RKO (cell line): ENCODE measurements around the gene SUSD5.
A peak's percentile ranks its signal among the peaks of the same experiment; 100 is the strongest.
"Not testable (repeated sequence)": the region's sequence is repeated elsewhere in the genome, so short reads cannot be mapped to it uniquely, and the experiment has no call there.

Experiments
- DNase-seq: peaks from one replicate; pipeline ENCODE4 v3.0.0-alpha.2; 2016; ENCODE audit warnings: low spot score

The SUSD5 gene

DNA sequence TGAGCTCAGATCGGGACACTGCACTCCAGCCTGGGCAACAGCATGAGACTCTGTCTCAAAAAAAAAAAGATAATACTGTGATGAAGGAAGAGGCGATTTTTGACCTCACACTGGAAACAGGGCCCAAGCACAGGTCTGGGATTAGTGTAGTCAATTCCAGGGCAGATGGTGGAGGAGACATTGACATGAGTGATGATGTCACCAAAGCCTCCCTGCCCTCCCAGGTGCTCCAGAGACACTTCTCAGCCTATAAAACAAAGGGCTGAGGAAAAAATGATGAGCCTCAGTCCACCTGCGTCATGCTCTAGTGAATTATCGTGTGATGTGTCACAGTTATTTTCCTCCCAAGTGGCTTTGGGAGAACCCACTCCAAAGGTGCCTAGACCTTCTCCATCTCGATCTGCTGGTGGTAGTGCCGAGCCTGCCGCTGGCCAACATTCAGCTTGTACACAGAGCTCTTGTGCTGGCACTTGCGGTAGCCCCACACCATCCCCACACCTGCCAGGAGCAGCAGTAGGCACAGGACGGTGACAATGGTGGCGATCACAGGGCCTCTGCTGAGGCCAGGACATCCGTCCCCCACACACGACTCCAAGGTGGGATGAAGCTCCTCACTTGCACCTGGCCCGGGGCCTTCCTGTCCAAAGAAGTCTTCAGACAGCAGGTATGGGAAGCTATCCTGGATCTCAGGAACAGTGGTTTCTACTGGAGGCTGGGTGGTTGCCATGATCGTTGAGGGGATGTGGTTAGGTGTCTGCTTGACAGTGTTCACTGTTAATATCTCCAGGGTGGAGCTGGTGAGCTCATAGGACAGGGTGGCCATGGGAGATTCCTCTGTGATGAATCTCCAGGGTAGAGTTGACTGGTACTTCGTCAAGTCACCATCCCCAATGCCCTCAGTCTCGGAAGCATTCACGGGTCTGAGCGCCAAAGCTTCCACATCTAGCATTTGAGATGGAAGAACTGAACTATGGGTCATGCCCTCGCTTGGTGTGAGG, 65.9 kb downstream of the SUSD5 start:
- DNase-seq, result no peak

DNA sequence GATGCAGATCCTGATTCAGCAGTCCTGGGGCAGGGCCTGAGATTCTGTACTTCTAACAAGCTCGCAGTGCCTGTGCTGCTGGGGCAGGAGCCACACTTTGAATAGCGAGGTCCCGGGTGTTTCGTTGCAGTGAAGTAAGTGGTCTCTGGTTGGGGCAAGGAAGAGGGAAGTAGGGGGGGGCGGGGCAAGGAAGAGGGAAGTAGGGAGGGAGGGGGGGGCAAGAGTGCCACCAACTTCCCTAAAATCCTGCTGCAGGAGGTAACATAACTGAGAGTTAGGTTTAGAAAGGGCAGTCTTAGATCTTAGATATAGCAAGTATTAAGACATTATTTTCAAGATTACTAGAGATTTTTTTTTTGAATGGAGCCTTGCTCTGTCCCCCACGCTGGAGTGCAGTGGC, 69.3 kb downstream of the SUSD5 start:
- DNase-seq, result no peak

DNA sequence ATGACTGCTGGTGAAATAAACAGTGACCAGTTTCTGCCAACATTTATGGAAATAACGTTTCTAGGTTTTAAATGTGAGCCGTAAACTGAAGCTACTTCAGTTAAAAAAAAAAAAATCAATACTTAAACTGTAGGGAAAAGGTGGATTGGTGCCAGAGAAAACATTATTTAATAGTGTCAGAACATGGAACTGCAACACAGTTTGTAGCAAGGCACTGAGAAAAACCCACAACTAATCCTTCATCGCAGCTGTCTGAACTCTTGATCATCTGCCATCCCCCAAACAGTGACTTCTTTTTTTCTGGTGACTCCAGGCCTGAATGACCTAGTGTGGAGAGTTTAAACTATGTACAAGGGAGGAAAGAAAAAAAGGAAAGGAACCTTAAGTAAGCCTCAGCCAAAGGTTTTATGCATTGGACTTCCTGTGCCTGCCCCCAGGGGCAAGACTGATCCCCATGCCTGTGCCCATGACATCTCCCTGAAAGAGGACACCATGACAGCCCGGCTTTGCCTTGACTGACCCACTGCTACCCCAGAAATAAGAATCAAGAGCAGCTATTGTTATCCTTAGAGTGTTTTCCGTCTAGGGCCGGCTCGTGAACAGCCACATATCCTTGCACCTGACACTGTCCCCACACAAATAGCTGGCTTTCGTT, 71.7 kb downstream of the SUSD5 start:
- DNase-seq, result no peak

DNA sequence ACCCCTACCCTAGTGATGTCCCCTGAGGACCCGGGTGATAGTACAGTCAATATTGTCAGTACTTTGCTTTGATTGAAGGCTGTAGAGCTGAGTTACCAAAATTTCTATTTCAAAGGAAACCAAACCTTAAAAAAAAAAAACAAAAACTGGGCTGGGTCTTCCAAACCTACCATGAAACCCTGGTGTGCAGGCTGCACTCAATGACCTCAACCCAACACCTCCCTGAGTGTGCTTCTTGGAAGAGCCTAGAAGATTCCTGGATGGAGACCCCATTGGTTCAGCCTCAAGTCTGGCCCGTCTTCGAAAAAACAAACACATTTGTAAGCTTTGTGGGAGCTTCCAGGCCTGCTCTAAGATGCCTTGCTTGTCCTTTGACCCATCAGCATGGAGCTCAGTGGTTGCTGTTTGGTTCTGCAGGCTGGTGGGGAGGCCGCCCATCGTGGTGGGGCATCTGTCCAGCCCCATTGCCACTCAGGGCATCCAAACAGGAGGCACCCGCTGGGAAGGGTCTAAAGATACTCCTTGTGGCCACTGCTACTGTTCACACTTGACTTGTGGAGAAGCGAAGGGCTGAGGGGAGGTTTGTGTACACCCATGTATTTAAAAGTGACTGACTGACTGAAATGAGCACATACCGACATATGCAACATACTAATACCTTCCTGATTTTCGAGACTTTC, 72.6 kb downstream of the SUSD5 start:
- no peak for DNase-seq

DNA sequence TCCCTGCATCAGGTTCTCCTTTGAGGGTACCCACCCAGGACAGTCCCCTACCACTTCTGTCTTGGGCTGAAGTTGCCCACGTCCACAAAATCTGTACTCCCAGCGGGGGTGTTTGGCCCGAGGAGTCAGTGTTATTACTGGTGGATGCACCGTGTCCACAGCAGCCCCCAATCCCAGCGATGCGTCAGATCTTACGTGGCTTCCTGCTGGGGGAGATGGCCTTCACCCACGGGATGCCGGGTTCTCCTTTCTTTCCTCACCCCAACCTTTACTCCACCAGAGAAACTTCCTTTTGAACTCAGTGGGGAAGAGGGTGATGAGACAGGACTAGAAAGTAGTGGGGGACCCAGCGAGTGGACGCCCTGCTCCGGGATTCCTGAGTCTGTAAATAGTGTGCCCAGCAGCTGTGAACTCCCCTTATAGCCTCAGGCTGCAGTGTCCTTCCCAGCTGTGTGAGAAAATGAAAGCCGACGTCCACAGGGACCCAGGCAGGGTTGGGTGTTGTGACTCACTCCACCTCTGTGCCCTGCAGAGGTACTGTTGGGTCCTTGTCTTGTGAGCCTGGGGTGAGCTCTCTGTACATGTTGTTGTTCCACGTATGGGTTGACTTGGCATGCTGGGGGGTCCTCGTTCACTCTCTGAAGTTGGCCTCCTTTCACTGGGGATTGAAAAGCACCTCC, 73.2 kb downstream of the SUSD5 start:
- DNase-seq, result no peak

DNA sequence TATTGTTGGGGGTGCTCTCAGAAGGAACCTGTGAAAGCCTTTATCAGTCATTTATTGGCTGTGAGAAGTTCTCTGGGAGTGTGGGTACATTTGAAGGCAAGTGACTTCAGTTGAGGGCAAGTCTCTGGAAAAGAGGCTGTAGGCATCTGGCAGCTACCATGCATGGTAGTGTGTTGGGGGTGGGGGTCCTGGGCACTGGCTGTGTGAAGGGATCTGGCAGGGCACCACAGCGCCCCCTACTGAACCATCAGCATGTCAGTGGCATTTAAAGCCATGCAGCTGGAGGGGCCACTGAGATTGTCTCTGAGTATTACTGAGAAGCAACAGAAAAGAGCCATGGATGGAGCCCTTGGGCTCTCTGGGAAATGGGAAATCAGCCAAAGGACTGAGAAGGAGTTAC, 74.2 kb downstream of the SUSD5 start:
- DNase-seq, result no peak

DNA sequence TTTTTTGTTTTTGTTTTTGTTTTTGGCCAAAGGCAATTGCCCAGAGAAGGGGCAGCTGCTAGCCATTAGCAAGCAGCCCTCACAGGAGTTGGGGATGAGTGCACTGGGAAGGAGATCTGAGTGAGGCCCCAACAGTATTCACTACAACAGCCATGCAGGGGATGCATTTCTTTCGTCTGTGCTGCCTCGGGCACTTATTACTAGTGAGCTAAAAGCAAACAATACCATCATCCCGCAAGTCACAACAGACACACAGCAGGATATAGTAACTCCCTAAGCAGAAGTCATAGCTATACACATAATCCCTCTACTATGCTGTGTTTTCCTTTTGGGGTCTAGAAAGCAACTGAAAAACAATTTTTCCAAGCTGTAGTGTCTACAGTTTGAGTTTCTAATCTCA, 77.6 kb downstream of the SUSD5 start:
- DNase-seq, result no peak

DNA sequence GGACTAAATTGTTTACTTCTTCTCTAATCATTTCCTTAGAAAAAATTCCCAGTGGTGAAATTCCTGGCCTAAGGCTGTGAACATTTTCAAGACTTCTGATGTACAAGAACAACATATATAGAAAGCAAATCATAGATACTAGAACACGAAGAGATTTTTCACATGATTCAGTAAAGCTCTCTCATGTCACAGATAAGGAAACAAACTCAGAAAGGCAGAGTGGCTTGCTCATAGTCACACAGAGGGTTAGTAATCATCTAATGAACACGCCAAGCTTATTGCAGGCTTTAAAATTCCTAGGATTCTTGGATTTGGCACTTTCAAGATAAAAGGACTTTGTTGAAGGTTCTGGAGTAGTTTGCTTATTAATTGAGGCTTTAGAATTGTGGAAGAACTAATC, 78.6 kb downstream of the SUSD5 start:
- no peak for DNase-seq

DNA sequence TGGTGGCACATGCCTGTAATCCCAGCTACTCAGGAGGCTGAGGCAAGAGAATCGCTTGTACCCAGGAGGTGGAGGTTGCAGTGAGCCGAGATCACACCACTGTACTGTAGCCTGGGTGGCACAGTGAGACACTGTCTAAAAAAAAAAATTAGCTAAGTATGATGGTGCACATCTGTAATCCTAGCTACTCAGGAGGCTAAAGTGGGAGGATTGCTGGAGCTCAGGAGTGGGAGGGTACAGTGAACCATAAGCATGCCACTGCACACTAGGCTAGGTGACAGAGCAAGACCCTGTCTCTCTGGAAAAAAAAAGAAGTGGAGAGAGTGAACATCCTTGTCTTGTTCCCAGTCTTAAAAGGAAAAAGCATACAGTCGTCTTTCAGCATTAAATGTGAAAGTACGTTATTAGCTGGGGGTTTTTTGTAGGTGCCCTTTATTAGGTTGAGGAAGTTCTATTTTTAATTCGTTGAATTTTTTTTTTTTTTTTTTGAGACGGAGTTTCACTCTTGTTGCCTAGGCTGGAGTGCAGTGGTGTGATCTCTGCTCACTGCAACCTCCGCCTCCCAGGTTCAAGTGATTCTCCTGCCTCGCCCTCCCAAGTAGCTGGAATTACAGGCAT, 79.5 kb downstream of the SUSD5 start:
- not testable (repeated sequence) for DNase-seq

DNA sequence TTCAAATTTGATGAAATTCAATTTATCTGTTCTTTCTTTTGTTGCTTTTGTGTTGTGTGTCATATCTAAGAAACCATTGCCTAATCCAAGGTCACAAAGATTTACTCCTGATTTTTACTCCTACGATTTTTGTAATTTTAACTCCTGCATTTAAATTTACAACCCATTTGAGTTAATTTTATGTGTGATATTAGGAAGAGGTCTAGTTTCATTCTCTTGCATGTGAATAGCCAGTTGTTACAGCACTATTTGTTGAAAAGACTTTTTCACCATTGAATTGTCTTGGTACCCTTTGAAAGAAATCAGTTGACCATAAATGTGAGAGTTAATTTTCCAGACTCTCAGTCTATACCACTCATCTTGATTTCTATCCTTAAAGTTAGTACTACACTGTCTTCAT, 80.9 kb downstream of the SUSD5 start:
- DNase-seq, result no peak

DNA sequence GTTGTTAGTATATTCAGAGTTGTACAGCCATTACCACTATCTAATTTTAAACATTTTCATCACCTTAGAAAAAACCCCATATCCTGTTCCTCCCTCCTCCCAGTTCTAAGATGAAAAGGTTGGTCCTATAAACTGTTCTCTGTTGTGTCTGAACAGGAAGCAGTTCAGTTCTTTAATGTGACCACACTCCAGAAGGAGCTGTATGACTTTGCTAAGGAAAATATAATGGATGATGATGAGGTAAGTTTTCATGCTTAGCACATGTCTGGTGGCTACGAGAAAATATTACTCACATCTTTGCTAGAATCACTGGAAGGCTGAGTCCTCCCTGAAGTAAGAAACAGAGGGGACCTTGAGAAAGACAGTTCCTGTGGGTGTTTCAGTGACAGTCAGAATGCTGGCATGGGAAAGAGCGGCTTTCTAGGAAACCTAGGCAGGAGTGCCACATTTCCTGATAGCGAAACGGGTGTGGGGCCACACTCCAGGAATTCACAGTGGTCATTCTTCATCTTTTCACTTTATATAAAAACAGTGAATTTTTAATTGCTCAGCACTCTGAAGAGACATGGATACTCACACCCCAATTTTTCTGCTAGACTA, 84.5 kb downstream of the SUSD5 start:
- DNase-seq, result peak; percentile 43

DNA sequence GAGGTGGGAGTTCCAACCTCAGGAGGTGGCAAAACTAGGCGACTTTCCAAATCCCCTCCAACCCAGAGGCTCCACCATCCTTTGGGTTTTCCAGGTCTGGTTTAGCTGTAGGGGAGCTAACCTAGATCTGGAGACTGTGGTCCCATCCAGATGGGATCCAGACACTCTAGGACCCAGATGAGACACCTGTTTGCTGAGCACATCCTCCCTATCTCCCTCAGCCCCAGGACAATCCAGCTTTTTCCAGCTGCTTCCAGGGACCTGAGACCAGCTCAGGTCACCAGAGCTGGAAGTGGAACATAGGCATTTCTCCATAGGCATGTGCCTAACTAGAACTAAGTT, 86.6 kb downstream of the SUSD5 start:
- no peak for DNase-seq

DNA sequence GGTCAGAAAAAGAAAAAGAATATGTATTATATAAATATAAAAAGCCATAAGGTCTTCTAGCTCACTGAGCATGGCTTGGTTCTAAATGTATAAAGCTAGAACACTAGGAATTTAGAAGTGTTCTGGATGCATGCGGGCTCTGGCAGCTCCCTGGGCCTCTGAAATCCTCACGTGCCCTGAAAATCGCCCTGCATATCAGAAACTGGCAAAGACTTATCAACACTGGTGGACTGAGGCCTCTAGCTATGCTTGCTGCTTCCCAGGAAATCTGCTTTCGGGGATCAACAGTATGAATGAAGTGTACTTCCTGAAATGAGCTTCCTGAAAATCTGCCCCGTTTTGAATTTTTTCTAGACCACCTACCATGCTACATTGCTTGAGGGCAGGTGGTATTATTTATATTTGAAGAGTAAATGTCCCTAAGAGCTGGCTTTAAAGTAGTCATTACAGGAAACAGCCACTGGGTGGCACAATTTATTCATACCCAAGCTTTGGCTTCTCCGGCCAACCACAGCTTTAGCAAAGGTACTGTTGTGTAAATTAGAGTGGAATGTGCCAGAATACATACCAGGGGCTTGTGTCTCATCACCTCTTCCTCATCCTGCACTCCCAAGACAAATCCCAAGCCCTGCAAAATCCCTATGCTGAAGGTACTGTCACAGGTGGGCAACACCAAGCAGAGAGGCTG, 87.1 kb downstream of the SUSD5 start:
- DNase-seq, result peak; percentile 75

DNA sequence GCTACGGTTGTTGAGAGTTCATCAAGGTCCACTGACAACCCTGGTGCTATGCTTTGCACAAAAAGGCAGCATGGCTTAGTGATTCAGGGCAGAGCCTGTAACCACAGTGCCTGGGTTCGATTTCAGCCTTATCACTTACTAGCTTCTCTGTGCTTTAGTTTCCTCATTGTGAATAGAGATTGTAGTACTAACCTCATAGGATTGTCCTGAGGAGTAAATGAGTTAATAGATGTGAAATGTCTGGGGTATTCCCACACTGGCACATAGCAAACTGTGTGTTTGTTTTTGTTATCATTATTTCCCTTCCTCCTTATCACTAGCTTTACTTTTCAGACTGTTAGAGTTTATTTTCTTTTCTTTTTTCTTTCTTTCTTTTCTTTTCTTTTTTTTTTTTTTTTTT, 88.5 kb downstream of the SUSD5 start:
- DNase-seq, result no peak

DNA sequence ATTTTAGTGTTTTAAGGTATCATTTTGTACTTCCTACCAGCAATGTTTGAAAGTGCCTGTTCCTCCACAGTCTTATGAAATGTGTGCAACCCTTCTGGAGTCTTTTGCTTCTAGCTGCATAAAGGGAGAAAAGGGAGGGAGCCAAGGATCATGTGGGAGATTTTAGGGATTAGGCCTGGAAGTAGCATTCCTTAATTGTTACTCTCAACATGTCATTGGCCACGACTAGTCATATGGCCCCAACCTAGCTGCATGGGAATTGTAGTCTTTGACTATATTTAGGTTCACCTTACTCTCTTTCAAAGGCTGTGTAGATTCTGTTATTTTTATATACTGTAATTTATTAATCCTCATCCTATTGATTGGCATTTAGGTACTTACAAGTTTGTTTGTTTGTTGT, 89.9 kb downstream of the SUSD5 start:
- peak; percentile 35 for DNase-seq

DNA sequence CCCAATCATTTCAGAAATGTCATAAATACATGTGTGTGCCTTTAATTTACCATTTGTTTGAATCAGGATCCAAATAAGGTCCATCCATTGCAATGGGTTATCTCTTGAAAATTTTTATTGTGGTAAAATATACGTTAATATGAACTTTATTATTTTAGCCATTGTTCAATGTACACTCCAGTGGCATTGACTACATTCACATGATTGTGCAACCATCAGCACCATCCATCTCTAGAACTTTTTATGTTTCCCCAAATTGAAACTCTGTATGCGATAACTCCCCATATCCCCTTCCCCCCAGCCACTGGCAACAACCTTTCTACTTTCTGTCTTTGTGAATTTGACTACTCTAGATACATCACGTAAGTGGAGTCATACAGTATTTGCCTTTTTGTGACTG, 92.8 kb downstream of the SUSD5 start:
- no peak for DNase-seq

DNA sequence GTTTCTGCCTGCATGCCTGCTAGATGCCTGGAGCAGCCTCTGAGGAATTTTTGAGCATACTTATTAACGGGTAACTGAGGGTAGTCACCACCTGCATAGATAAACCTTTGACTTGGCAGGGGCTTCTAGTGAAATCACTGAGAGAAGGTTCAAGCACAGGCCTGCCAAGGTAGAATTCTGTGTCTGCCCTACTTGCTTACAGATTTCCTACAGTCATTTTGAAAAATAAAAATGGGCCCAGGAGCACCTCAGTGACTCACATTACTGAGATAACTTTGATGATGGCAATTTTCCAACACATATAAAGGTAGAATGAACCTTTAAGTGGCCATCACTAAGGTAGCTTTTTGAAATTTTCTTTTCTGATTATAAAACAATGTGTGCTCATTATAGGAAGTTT, 94.0 kb downstream of the SUSD5 start:
- DNase-seq, result no peak

DNA sequence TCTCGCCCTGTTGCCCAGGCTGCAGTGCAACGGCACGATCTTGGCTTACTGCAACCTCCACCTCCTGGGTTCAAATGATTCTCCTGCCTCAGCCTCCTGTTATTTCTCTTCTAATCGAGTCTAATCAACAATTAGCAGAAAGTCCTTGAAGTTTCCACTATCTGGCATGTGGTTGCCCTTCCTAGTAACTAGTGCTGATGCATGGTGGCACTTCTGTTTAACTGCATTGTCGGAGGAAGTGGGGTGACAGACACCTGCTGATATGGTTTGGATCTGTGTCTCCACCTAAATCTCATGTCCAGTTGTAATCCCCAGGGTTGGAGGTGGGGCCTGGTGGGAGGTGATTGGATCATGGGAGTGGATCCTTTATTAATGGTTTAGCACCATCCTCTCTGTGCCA, 95.6 kb downstream of the SUSD5 start:
- DNase-seq, result no peak

DNA sequence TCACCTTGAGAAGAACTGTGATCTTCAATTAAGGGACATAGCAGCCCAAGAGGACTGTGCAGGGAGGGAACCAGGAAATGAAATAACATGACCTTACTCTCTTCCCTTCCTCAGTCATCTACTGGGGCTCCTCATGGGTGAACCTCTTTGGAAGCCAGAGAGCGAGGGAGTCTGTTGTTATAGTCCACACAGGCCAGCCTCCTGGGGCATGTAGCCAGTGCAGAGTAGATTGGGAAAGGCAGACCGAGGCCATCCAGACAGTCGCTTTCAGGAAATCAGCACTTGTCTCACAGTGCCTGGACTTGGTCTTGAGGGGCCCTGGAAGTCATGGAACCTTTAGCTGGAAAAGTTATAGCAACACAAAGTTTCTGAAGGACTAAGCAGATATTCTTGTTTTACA, 98.7 kb downstream of the SUSD5 start:
- no peak for DNase-seq

DNA sequence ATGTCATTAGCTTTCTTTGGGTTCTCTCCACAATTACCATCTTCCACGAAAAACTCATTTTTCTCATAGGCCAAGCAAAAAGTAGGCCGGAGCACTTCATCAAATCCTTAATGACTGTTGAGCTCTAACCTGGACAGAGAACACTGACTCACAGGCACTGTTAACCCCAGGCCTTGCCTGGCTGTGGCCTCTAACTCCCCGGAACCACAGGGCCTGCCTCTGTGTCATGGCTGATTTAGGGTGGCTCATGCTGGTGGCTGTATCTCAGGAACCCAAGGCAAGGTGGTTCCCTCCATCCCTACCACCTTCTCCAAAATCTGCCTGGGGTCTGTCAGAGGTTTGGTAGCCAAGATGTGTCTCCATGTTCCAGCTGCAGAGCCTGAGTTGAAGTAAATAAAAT, 101.1 kb downstream of the SUSD5 start:
- no peak for DNase-seq
